Naive thymus-derived CD4-positive, alpha-beta T cell (primary cell): ENCODE measurements around the gene SFRP5. TPM values are rescaled to one million over a fixed set of nuclear protein-coding genes. Genes with fewer than 3 reads are reported as not detected.
A peak's percentile ranks its signal among the peaks of the same experiment; 100 is the strongest.

Source experiments
- ATAC-seq: fragments of 150-1000 bp; cut with Tn5 transposase; 2 replicates; pipeline ENCODE4 v1.10.0; 2021; ENCODE audit warnings: mild to moderate bottlenecking, moderate library complexity
- CTCF ChIA-PET: fragments of 350-600 bp; sonication (Branson Sonifier 250); formaldehyde crosslinking; loops from one replicate; lab custom pipeline; 2021; ENCODE audit warnings: antibody characterized with exemption; lab: Charles Lee
- POLR2A ChIA-PET: fragments of 350-600 bp; sonication (Branson Sonifier 250); formaldehyde crosslinking; loops from one replicate; lab custom pipeline; 2021; ENCODE audit warnings: antibody characterized with exemption, inconsistent platforms; lab: Charles Lee
- DNase-seq, 9 donors: peaks; one replicate each; pipeline versions ENCODE4 v3.0.0 to v3.0.0-alpha.2; 2020 to 2022; ENCODE audit warnings: mixed read lengths in 1 of 9
- H3K27ac ChIP-seq: one replicate; pipeline ENCODE4 v1.7.0; 2013; ENCODE audit warnings: mild to moderate bottlenecking, low read depth, low read length, moderate library complexity
- H3K27me3 ChIP-seq, 2 donors: one replicate each; pipeline ENCODE4 v1.7.0; 2013; ENCODE audit warnings: low read length in 2 of 2, mild to moderate bottlenecking in 2 of 2, moderate library complexity in 2 of 2; ENCODE audit not compliant: control insufficient read depth in 2 of 2, insufficient read depth in 2 of 2
- H3K36me3 ChIP-seq, 3 experiments: 1 replicate in 2 of 3; 2 replicates in 1 of 3; pipeline ENCODE4 v1.7.0; 2013; ENCODE audit warnings: low read length in 3 of 3, mild to moderate bottlenecking in 3 of 3, moderate library complexity in 1 of 3; ENCODE audit not compliant: insufficient read depth in 3 of 3, control insufficient read depth in 2 of 3
- H3K4me1 ChIP-seq, 2 donors: one replicate each; pipeline ENCODE4 v1.7.0; 2013; ENCODE audit warnings: low read length in 2 of 2, mild to moderate bottlenecking in 2 of 2, moderate library complexity in 1 of 2; ENCODE audit not compliant: control insufficient read depth in 2 of 2, insufficient read depth in 2 of 2
- H3K4me3 ChIP-seq: 2 replicates; pipeline ENCODE4 v1.7.0; 2013; ENCODE audit warnings: mild to moderate bottlenecking, low read length
- H3K9me3 ChIP-seq, 3 experiments: 1 replicate in 2 of 3; 2 replicates in 1 of 3; pipeline ENCODE4 v1.7.0; 2013; ENCODE audit warnings: low read length in 3 of 3; ENCODE audit not compliant: control insufficient read depth in 2 of 3
- H3K27ac Mint-ChIP-seq, 9 donors: one replicate each; pipeline ENCODE4 v1.8.0; 2020 to 2022; ENCODE audit warnings: mixed read lengths in 9 of 9, mild to moderate bottlenecking in 8 of 9, moderate library complexity in 5 of 9, inconsistent platforms in 2 of 9
- H3K27me3 Mint-ChIP-seq, 5 donors: one replicate each; pipeline ENCODE4 v1.8.0; 2021 to 2022; ENCODE audit warnings: mixed read lengths in 5 of 5, mild to moderate bottlenecking in 1 of 5
- H3K36me3 Mint-ChIP-seq, 5 donors: one replicate each; pipeline ENCODE4 v1.8.0; 2020 to 2022; ENCODE audit warnings: mixed read lengths in 5 of 5, mild to moderate bottlenecking in 3 of 5, inconsistent platforms in 1 of 5
- H3K4me1 Mint-ChIP-seq, 7 donors: one replicate each; pipeline ENCODE4 v1.8.0; 2020 to 2022; ENCODE audit warnings: mixed read lengths in 7 of 7, mild to moderate bottlenecking in 3 of 7, inconsistent platforms in 1 of 7
- H3K4me3 Mint-ChIP-seq, 10 donors: one replicate each; pipeline ENCODE4 v1.8.0; 2020 to 2022; ENCODE audit warnings: mild to moderate bottlenecking in 10 of 10, mixed read lengths in 10 of 10, moderate library complexity in 6 of 10, inconsistent platforms in 2 of 10
- H3K9me3 Mint-ChIP-seq, 11 donors: one replicate each; pipeline ENCODE4 v1.8.0; 2020 to 2022; ENCODE audit warnings: mixed read lengths in 11 of 11, mild to moderate bottlenecking in 4 of 11, inconsistent platforms in 1 of 11, moderate library complexity in 1 of 11
- intact Hi-C, 2 donors: fragments of 100-400 bp; cut with micrococcal nuclease; formaldehyde crosslinking; loops; one replicate each; pipeline ENCODE4 v1.15.1; 2023
- polyA plus RNA-seq, 2 donors: library from polyadenylated mRNA; unstranded; fragments of 300-500 nt; fragmentation: Illumina TruSeq; gene quantifications; one replicate each; pipeline ENCODE4 v1.2.3, GENCODE V29; 2021
- total RNA-seq, 6 experiments: library from RNA in 5 of 6; stranded (reverse) in 5 of 6; gene quantifications; 1 replicate in 5 of 6; 2 replicates in 1 of 6; pipeline ENCODE4 v1.2.3 and lab custom pipeline; 2021 to 2026

Gene SFRP5
- total and polyA plus RNA-seq, 7 experiments from 2014 or later: 0.43 to 1.0 (median 0.46) TPM; not detected in 4

- Mint-ChIP-seq H3K4me3 (no peak overlapping the region), H3K27me3 (peaks cover 0 to 11% (median 4%) of the 10 kb centered on the region in 5 donors), H3K36me3 (no peaks in the 10 kb centered on the region), H3K4me1 (peaks cover 0 to 4% (median 0%) of the 10 kb centered on the region in 7 donors), H3K27ac (peak overlapping the region in 1 of 9 donors; percentile 62), H3K9me3 (no peaks in the 10 kb centered on the region)
- Histone ChIP-seq H3K27ac (no peak overlapping the region), H3K4me1 (no peaks in the 10 kb centered on the region), H3K36me3 (no peaks in the 10 kb centered on the region), H3K9me3 (no peaks in the 10 kb centered on the region), H3K27me3 (no peaks in the 10 kb centered on the region), H3K4me3 (no peak overlapping the region)
- CTCF ChIA-PET: no interaction called here
- DNase-seq (no peak), ATAC-seq (no peak)
- intact Hi-C loops: no loop called here
- POLR2A ChIA-PET: no interaction called here
These were observed 49.7 kb downstream of the SFRP5 start for GRCh38 chr10:97721871-97722780.

DNA sequence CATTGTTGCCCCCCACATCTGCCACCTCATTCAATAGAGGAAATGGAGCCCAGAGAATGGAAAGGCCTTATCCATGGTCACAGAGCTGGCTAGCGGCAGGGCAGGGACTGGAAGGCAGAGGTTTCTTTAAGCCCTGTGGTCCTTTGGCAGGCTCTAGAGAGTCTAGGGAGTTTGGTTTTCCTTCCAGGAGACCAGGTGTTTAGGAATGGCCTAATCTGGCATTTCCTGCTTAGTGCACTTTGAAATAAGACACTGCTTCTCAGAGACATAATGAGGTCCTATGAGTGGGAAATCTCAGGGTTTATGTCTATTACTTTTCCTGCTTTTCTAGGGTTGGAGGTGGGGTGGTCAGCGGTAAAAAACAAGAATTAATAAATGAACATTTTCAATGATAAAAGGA lies 52.2 kb downstream of the SFRP5 start:
- Histone ChIP-seq H3K27ac (no peak overlapping the region), H3K36me3 (no peaks in the 10 kb centered on the region), H3K27me3 (no peaks in the 10 kb centered on the region), H3K4me3 (no peak overlapping the region), H3K9me3 (no peaks in the 10 kb centered on the region), H3K4me1 (no peaks in the 10 kb centered on the region)
- H3K4me1 Mint-ChIP-seq: peaks cover 0 to 6% (median 4%) of the 10 kb centered on the region in 7 donors
- ATAC-seq: no peak
- H3K4me3 Mint-ChIP-seq: no peak overlapping the region
- H3K27me3 Mint-ChIP-seq: peaks cover 0 to 26% (median 0%) of the 10 kb centered on the region in 5 donors
- no peaks in the 10 kb centered on the region for H3K9me3 Mint-ChIP-seq
- intact Hi-C loops: no loop called here
- no peak overlapping the region for H3K27ac Mint-ChIP-seq
- ChIA-PET CTCF (interaction anchor here (2.4 kb wide), 1 partner anchor 11 kb away, joined by 11 read pairs; no protein-coding TSS in a partner anchor), POLR2A (no interaction called here)
- no peaks in the 10 kb centered on the region for H3K36me3 Mint-ChIP-seq
- no peak for DNase-seq

- no peak overlapping the region for H3K4me3 ChIP-seq
- H3K9me3 ChIP-seq: no peaks in the 10 kb centered on the region
- CTCF ChIA-PET: interaction anchor here (0.8 kb wide), 1 partner anchor 39 kb away, joined by 5 read pairs; no protein-coding TSS in a partner anchor
- H3K27me3 ChIP-seq: no peaks in the 10 kb centered on the region
- Mint-ChIP-seq H3K27me3 (peaks cover 0 to 23% (median 3%) of the 10 kb centered on the region in 5 donors), H3K9me3 (no peaks in the 10 kb centered on the region), H3K4me1 (peaks cover 0 to 10% (median 6%) of the 10 kb centered on the region in 7 donors), H3K27ac (no peak overlapping the region), H3K4me3 (no peak overlapping the region), H3K36me3 (no peaks in the 10 kb centered on the region)
- H3K27ac ChIP-seq: no peak overlapping the region
- no peaks in the 10 kb centered on the region for H3K4me1 ChIP-seq
- ATAC-seq (no peak), DNase-seq (no peak)
- POLR2A ChIA-PET: no interaction called here
- no peaks in the 10 kb centered on the region for H3K36me3 ChIP-seq
- intact Hi-C loops: no loop called here
These were observed 53.1 kb downstream of the SFRP5 start for GRCh38 chr10:97718659-97719142.

DNA sequence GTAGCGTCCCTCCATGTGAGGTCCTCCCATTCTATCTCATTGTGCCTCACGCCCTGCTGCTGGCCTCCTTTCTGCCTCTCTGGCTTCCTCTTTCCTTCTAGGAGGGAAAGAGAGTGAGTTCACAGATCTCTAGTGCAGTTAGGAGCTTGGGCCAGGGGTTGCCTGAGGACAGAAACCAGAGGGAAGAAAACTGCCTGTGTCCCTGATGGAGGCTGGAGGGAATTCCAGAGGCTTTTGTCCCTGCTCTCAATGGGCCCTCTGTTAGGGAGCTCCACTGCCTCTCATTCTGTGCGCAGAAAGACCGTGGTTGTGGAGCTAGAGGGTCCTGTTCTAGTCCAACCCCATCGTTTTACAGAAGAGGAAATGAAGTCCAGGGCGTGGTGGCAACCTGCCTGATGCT lies 53.6 kb downstream of the SFRP5 start:
- no peak for DNase-seq
- Histone ChIP-seq H3K27ac (no peak overlapping the region), H3K9me3 (no peaks in the 10 kb centered on the region), H3K4me1 (peaks cover under 1 to 1% of the 10 kb centered on the region in 2 donors), H3K36me3 (no peaks in the 10 kb centered on the region), H3K27me3 (no peaks in the 10 kb centered on the region), H3K4me3 (no peak overlapping the region)
- ChIA-PET POLR2A (no interaction called here), CTCF (no interaction called here)
- intact Hi-C loops: no loop called here
- H3K4me3 Mint-ChIP-seq: no peak overlapping the region
- no peak for ATAC-seq
- no peaks in the 10 kb centered on the region for H3K9me3 Mint-ChIP-seq
- H3K36me3 Mint-ChIP-seq: no peaks in the 10 kb centered on the region
- peaks cover 0 to 21% (median 3%) of the 10 kb centered on the region in 5 donors for H3K27me3 Mint-ChIP-seq
- no peak overlapping the region for H3K27ac Mint-ChIP-seq
- peaks cover under 1 to 13% (median 6%) of the 10 kb centered on the region in 7 donors for H3K4me1 Mint-ChIP-seq

- DNase-seq (no peak), ATAC-seq (no peak)
- intact Hi-C loops: no loop called here
- Histone ChIP-seq H3K27ac (no peak overlapping the region), H3K36me3 (no peaks in the 10 kb centered on the region), H3K4me1 (peaks cover 5 to 6% of the 10 kb centered on the region in 2 donors), H3K9me3 (no peaks in the 10 kb centered on the region), H3K27me3 (no peaks in the 10 kb centered on the region), H3K4me3 (no peak overlapping the region)
- Mint-ChIP-seq H3K9me3 (no peaks in the 10 kb centered on the region), H3K27me3 (peaks cover 0 to 26% (median 7%) of the 10 kb centered on the region in 5 donors), H3K27ac (no peak overlapping the region), H3K4me3 (no peak overlapping the region), H3K4me1 (peaks cover 5 to 18% (median 11%) of the 10 kb centered on the region in 7 donors), H3K36me3 (no peaks in the 10 kb centered on the region)
- CTCF ChIA-PET: no interaction called here
- POLR2A ChIA-PET: interaction anchor here (0.8 to 1.2 kb wide), 2 partner anchors 19 to 21 kb away, joined by 3 read pairs; partner anchors contain the start of gene ZFYVE27
These were observed 54.2 kb downstream of the SFRP5 start for GRCh38 chr10:97717627-97718026.
